Adipocyte (in vitro differentiated cells): ENCODE measurements around the gene MTHFR.
A peak's percentile ranks its signal among the peaks of the same experiment; 100 is the strongest.
"Not testable (repeated sequence)": the region's sequence is repeated elsewhere in the genome, so short reads cannot be mapped to it uniquely, and the experiment has no call there.

Experiments used
- DNase-seq: peaks from one replicate; pipeline ENCODE4 v3.0.0-alpha.2; 2015; ENCODE audit warnings: low read depth
- H3K27me3 ChIP-seq: replicated peaks from 2 replicates; pipeline ENCODE4 v1.7.0; 2013; ENCODE audit warnings: mild to moderate bottlenecking, low read length, moderate library complexity; ENCODE audit not compliant: control insufficient read depth, insufficient read depth
- H3K36me3 ChIP-seq: 2 replicates; pipeline ENCODE4 v1.7.0; 2013; ENCODE audit warnings: low read length, mild to moderate bottlenecking, moderate library complexity; ENCODE audit not compliant: control insufficient read depth, insufficient read depth, severe bottlenecking
- H3K4me1 ChIP-seq: 2 replicates; pipeline ENCODE4 v1.7.0; 2013; ENCODE audit warnings: mild to moderate bottlenecking, low read length, moderate library complexity; ENCODE audit not compliant: control insufficient read depth, insufficient read depth
- H3K4me3 ChIP-seq: 2 replicates; pipeline ENCODE4 v1.7.0; 2013; ENCODE audit warnings: mild to moderate bottlenecking, low read length, moderate library complexity
- H3K9ac ChIP-seq: 2 replicates; pipeline ENCODE4 v1.7.0; 2013; ENCODE audit warnings: mild to moderate bottlenecking, low read length, moderate library complexity
- H3K9me3 ChIP-seq: 2 replicates; pipeline ENCODE4 v1.7.0; 2013; ENCODE audit warnings: mild to moderate bottlenecking, low read length, moderate library complexity; ENCODE audit not compliant: control insufficient read depth

MTHFR gene

DNA sequence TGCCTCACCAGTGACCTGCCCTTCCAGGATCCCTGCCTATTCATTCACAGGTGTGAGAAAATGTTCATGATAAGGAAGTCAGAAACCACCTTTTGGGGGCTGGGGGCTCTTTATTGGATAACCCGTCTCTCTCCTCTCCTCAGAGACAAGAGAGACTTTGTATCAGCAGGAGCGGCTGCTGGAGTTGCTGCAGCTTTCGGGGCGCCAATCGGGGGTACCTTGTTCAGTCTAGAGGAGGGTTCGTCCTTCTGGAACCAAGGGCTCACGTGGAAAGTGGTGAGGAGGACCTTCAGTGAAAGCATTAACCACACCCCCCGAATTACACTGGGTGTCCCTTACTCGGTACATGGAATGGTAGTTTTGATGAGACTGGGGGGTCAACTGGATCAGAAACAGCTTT is 21.2 kb upstream of the MTHFR start:
- DNase-seq: no peak
- Histone ChIP-seq H3K36me3 (peaks cover 92% of the 10 kb centered on the region), H3K9ac (no peak overlapping the region), H3K27me3 (no peaks in the 10 kb centered on the region), H3K4me3 (no peak overlapping the region), H3K4me1 (peaks cover 7% of the 10 kb centered on the region), H3K9me3 (no peaks in the 10 kb centered on the region)

DNA sequence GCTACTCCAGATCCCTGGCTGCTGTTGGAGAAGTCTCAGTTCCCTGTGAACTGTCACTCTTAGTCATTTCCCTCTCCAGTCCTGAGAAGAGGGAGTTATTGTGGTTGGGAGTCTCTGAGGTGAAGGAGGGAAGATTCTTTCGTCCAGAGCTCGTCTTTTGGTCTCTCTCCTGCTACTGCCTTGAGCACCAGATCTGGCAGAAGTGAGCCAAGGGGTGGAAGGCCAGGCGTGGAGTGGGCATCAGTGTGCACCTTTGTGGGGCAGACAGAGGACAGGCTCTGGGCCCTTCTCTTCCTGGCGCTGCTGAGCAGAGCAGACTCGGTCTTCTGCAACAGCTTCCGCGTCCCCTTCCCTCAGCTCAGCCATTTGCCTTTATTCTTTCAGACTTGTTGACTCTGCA is 19.4 kb upstream of the MTHFR start:
- Histone ChIP-seq H3K9me3 (no peaks in the 10 kb centered on the region), H3K36me3 (peaks cover 90% of the 10 kb centered on the region), H3K4me1 (peaks cover 13% of the 10 kb centered on the region), H3K4me3 (no peak overlapping the region), H3K27me3 (no peaks in the 10 kb centered on the region), H3K9ac (no peak overlapping the region)
- no peak for DNase-seq

DNA sequence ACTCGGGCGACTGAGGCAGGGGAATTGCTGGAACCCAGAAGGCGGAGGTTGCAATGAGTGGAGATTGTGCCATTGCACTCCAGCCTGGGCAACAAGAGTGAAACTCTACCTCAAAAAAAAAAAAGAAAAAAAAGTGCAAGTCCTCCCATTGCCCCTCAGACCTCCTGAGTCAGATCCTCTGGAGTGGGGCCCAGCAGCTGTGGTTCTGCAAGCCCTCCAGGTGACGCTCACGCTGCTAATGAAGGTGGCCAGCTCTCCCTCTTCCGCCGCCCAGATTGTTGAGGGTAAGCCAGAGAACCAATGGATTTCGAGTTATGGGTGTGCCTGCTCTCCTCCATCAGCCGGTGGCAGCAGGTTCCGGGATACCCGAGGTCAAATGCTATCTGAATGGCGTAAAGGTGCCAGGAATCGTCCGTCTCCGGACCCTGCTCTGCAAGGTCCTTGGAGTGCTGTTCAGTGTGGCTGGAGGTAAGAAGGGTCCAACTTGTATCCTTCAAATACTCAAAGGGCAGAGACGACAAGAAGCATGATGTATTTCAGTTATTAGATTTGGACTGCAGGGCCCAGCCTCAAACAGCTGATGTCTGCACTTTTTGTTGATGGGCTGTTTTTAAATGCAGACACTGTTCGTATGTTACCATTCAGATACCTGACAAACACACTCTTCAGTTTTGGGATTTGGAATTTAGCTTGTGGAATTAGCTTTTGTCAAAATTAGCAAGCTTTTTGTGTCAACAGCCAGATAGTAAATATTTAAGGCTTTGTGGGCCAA is 17.8 kb upstream of the MTHFR start:
- Histone ChIP-seq H3K9me3 (no peaks in the 10 kb centered on the region), H3K4me1 (peaks cover 13% of the 10 kb centered on the region), H3K4me3 (no peak overlapping the region), H3K9ac (no peak overlapping the region), H3K36me3 (peaks cover 90% of the 10 kb centered on the region), H3K27me3 (no peaks in the 10 kb centered on the region)
- DNase-seq: no peak

DNA sequence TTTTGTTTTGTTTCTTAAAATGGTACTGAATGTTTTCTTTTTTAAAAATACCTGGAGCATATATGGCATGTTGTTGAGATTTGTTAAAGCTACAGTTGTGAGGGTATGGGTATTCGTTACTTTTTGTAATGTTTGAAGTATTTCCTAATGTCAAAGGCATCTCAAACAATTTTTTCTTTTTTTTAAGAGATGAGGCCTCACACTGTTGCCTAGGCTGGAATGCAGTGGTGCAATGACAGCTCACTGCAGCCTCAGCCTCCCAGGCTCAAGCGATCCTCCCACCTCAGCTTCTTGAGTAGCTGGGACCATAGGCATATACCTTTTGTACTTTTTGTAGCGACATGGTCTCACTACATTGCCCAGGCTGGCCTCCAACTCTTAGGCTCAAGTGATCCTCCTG is 16.3 kb upstream of the MTHFR start:
- Histone ChIP-seq H3K4me1 (peaks cover 13% of the 10 kb centered on the region), H3K9ac (peak overlapping the region; percentile 28), H3K27me3 (no peaks in the 10 kb centered on the region), H3K36me3 (peaks cover 90% of the 10 kb centered on the region), H3K9me3 (no peaks in the 10 kb centered on the region), H3K4me3 (no peak overlapping the region)
- peak; percentile 53 for DNase-seq

DNA sequence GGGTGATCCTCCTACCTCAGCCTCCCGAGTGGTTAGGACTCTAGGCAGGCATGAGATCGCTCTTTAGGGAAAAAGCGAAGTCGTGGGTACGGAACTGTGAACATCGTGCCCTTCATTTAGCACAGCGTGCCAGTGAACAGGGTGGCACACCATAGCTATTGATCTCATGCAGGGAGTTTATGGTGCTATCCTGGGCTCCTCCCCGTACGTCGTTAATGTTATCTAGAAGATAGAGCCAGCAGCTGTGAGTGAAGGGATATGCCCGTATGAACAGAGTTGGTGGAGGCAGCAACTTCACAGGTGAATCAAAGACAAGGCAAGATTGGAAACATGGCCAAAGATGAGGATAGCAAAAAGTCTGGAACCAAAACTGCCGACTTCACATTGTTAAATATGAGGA is 11.4 kb upstream of the MTHFR start:
- H3K36me3 ChIP-seq: peaks cover 84% of the 10 kb centered on the region
- DNase-seq: no peak
- no peak overlapping the region for H3K4me3 ChIP-seq
- H3K27me3 ChIP-seq: no peaks in the 10 kb centered on the region
- H3K4me1 ChIP-seq: peaks cover 9% of the 10 kb centered on the region
- no peaks in the 10 kb centered on the region for H3K9me3 ChIP-seq
- no peak overlapping the region for H3K9ac ChIP-seq

DNA sequence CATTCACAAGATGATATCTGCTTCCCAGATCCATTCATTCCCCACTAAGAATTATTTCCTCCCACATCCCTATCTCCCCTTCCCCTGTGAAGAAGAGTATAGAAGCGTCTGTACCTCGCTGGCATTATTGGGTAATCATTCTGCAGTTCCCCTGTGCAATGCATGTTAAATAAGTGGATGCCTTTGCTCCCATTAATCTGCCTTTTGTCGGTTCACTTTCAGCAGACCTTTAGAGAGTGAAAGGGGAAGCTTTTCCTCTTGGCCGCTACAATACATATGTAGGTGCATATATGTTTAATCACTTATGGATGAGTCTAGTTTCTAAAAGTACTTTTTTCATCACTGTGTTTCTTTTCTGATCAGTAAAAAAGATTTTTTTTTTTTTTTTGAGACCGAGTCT is 7.3 kb upstream of the MTHFR start:
- DNase-seq: no peak
- Histone ChIP-seq H3K4me3 (no peak overlapping the region), H3K27me3 (no peaks in the 10 kb centered on the region), H3K36me3 (peaks cover 82% of the 10 kb centered on the region), H3K9me3 (no peaks in the 10 kb centered on the region), H3K9ac (no peak overlapping the region), H3K4me1 (peaks cover 4% of the 10 kb centered on the region)

- DNase-seq: no peak
- Histone ChIP-seq H3K27me3 (no peaks in the 10 kb centered on the region), H3K36me3 (peaks cover 37% of the 10 kb centered on the region), H3K9me3 (no peaks in the 10 kb centered on the region), H3K4me3 (peak overlapping the region; percentile 95), H3K9ac (peak overlapping the region; percentile 94), H3K4me1 (peaks cover 44% of the 10 kb centered on the region)
Observed at GRCh38 chr1:11807133-11807532, 1.4 kb upstream of the MTHFR start.

- DNase-seq: peak; percentile 65
- Histone ChIP-seq H3K9me3 (no peaks in the 10 kb centered on the region), H3K27me3 (no peaks in the 10 kb centered on the region), H3K9ac (peak overlapping the region; percentile 94), H3K4me1 (peaks cover 48% of the 10 kb centered on the region), H3K36me3 (peaks cover 30% of the 10 kb centered on the region), H3K4me3 (peak overlapping the region; percentile 95)
Observed at GRCh38 chr1:11806307-11806936, 658 bp upstream of the MTHFR start.

GRCh38 chr1:11804666-11805421 is 920 bp downstream of the MTHFR start:
- Histone ChIP-seq H3K9me3 (no peaks in the 10 kb centered on the region), H3K9ac (peak overlapping the region; percentile 94), H3K36me3 (peaks cover 34% of the 10 kb centered on the region), H3K4me1 (peaks cover 50% of the 10 kb centered on the region), H3K4me3 (peak overlapping the region; percentile 95), H3K27me3 (no peaks in the 10 kb centered on the region)
- DNase-seq: peak; percentile 50

GRCh38 chr1:11803924-11804665 is 1.7 kb downstream of the MTHFR start:
- H3K9me3 ChIP-seq, DNase-seq, H3K27me3 ChIP-seq: not testable (repeated sequence)
- Histone ChIP-seq H3K4me3 (peak overlapping the region; percentile 95), H3K4me1 (peaks cover 50% of the 10 kb centered on the region), H3K36me3 (peaks cover 27% of the 10 kb centered on the region), H3K9ac (peak overlapping the region; percentile 94)
